MCF 10A (cell line): ENCODE results near the gene NOL4L. TPM values are rescaled to one million over a fixed set of nuclear protein-coding genes. Genes with fewer than 3 reads are reported as not detected.

Experiments used
- BruUV-seq: library from RNA; stranded (reverse); fragments of 400-500 nt; replicated peaks from 2 replicates; lab custom pipeline; 2021; lab: Mats Ljungman, UMichigan
- CTCF ChIA-PET: fragments of 300-600 bp; sonication (Branson Sonifier 250); formaldehyde crosslinking; extraction: SDS; loops from one replicate; lab custom pipeline; 2021; ENCODE audit warnings: antibody characterized with exemption, inconsistent platforms; lab: Yijun Ruan, JAX
- POLR2A ChIA-PET: fragments of 300-600, 350-650 bp; sonication (Branson Sonifier 250); formaldehyde crosslinking; extraction: SDS; loops from one replicate; lab custom pipeline; 2020; ENCODE audit warnings: antibody characterized with exemption, inconsistent platforms; lab: Yijun Ruan, JAX
- DNase-seq: peaks from one replicate; pipeline ENCODE4 v3.0.0-alpha.2; 2018; ENCODE audit not compliant: unreplicated experiment
- H3K27ac Mint-ChIP-seq: one replicate; pipeline ENCODE4 v1.8.0; 2022; ENCODE audit warnings: mild to moderate bottlenecking, low read depth, mixed read lengths; ENCODE audit not compliant: unreplicated experiment
- H3K27me3 Mint-ChIP-seq: one replicate; pipeline ENCODE4 v1.8.0; 2022; ENCODE audit warnings: mixed read lengths; ENCODE audit not compliant: insufficient read depth, unreplicated experiment
- H3K36me3 Mint-ChIP-seq: one replicate; pipeline ENCODE4 v1.8.0; 2022; ENCODE audit warnings: mild to moderate bottlenecking, moderate library complexity, mixed read lengths; ENCODE audit not compliant: insufficient read depth, unreplicated experiment
- H3K4me1 Mint-ChIP-seq: one replicate; pipeline ENCODE4 v1.8.0; 2022; ENCODE audit warnings: mixed read lengths; ENCODE audit not compliant: insufficient read depth, unreplicated experiment
- H3K4me3 Mint-ChIP-seq: one replicate; pipeline ENCODE4 v1.8.0; 2022; ENCODE audit warnings: mild to moderate bottlenecking, moderate library complexity, mixed read lengths; ENCODE audit not compliant: unreplicated experiment
- H3K9me3 Mint-ChIP-seq: one replicate; pipeline ENCODE4 v1.8.0; 2022; ENCODE audit warnings: mixed read lengths; ENCODE audit not compliant: unreplicated experiment
- CTCF ChIP-seq: fragments of 200-600 bp; IDR thresholded peaks from one replicate; pipeline ENCODE4 v1.8.0; 2022; ENCODE audit warnings: antibody characterized with exemption, mild to moderate bottlenecking; ENCODE audit not compliant: unreplicated experiment
- intact Hi-C: fragments of 100-400 bp; cut with micrococcal nuclease; formaldehyde crosslinking; loops from 2 replicates; pipeline ENCODE4 v1.14.1; 2022
- total RNA-seq: library from RNA; stranded (reverse); gene quantifications from 2 replicates; pipeline ENCODE4 v1.2.3, GENCODE V29; 2022

Gene NOL4L
- total RNA-seq, 1 experiment from 2014 or later: 3.3 TPM

GRCh38 chr20:32518593-32519380, 66.3 kb downstream of the NOL4L start:
- no peaks in the 10 kb centered on the region for H3K4me1 Mint-ChIP-seq
- no peak overlapping the region for H3K27ac Mint-ChIP-seq
- POLR2A ChIA-PET: interaction anchor here (0.6 kb wide), 1 partner anchor 9 kb away, joined by 4 read pairs; no protein-coding TSS in a partner anchor
- TF ChIP-seq CTCF: no peak
- H3K27me3 Mint-ChIP-seq: no peaks in the 10 kb centered on the region
- CTCF ChIA-PET: interaction anchor here (0.6 to 13.8 kb wide), 7 partner anchors 10 to 997 kb away, joined by 3 to 360 read pairs (median 3); no protein-coding TSS in a partner anchor
- no peaks in the 10 kb centered on the region for H3K36me3 Mint-ChIP-seq
- no peaks in the 10 kb centered on the region for H3K9me3 Mint-ChIP-seq
- intact Hi-C loops: no loop called here
- H3K4me3 Mint-ChIP-seq: no peak overlapping the region
- no peak for DNase-seq
- no TSS peak for BruUV-seq

GRCh38 chr20:32517914-32518592, 67.1 kb downstream of the NOL4L start:
- Mint-ChIP-seq H3K27ac (no peak overlapping the region), H3K4me3 (no peak overlapping the region), H3K36me3 (no peaks in the 10 kb centered on the region), H3K9me3 (no peaks in the 10 kb centered on the region), H3K4me1 (no peaks in the 10 kb centered on the region), H3K27me3 (no peaks in the 10 kb centered on the region)
- no TSS peak for BruUV-seq
- CTCF ChIA-PET: interaction anchor here (0.7 to 13.8 kb wide), 4 partner anchors 10 to 260 kb away, joined by 3 to 360 read pairs (median 8); no protein-coding TSS in a partner anchor
- POLR2A ChIA-PET: no interaction called here
- TF ChIP-seq CTCF: no peak
- DNase-seq: no peak
- intact Hi-C loops: no loop called here

- Mint-ChIP-seq H3K4me1 (no peaks in the 10 kb centered on the region), H3K36me3 (no peaks in the 10 kb centered on the region), H3K4me3 (no peak overlapping the region), H3K27me3 (no peaks in the 10 kb centered on the region), H3K9me3 (no peaks in the 10 kb centered on the region), H3K27ac (no peak overlapping the region)
- BruUV-seq: no TSS peak
- no peak for TF ChIP-seq CTCF
- DNase-seq: no peak
- intact Hi-C loops: no loop called here
- ChIA-PET CTCF (interaction anchor here (2.4 to 13.8 kb wide), 2 partner anchors 135 to 261 kb away, joined by 13 to 360 read pairs; no protein-coding TSS in a partner anchor), POLR2A (no interaction called here)
Observed at GRCh38 chr20:32517518-32517873, 67.6 kb downstream of the NOL4L start.
